ENCODE measurements around the gene MAN1A2. TPM values are rescaled to one million over a fixed set of nuclear protein-coding genes. Genes with fewer than 3 reads are reported as not detected.
"Not testable (repeated sequence)": the region's sequence is repeated elsewhere in the genome, so short reads cannot be mapped to it uniquely, and the experiment has no call there.

MAN1A2 gene
- total and polyA plus RNA-seq, 4 donors, result 6.4 to 56.3 (median 25.3) TPM

DNA sequence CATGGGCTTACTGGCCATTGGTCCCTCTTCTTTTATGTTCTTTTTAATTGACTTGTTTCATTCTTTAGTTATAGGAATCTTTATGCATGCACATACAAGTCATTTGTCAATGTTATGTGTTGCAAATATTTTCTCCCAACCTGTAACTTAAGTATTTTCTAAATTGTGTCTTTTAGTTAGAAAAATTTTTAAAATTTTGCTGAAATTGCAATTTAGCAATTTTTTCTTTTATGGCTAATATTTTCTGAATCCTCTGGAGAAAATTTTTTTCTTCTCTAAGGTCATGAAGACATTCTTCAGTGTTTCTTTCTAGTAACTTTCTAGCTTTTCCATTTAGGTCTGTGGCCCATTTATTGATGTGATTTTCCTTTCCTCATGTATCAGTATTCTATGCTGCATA lies 189.7 kb downstream of the MAN1A2 start:
- no peaks in the 10 kb centered on the region for H3K4me1 ChIP-seq (ENCODE audit: control insufficient read depth in 5 of 5, insufficient read depth in 5 of 5, low read length in 5 of 5)
- H3K36me3 ChIP-seq (ENCODE audit: control insufficient read depth in 4 of 4, insufficient read depth in 4 of 4, low read length in 4 of 4), result no peaks in the 10 kb centered on the region
- ATAC-seq (ENCODE audit: insufficient read depth, low FRiP score), result no peak
- no peak for DNase-seq
- peaks cover 0 to 5% (median under 1%) of the 10 kb centered on the region in 4 donors for H3K9me3 ChIP-seq (ENCODE audit: control insufficient read depth in 4 of 4, insufficient read depth in 3 of 4, low read length in 3 of 4)
- H3K9ac ChIP-seq (ENCODE audit: insufficient read depth in 1 of 2, low read length in 2 of 2), result no peak overlapping the region
- no peak overlapping the region for H3K4me3 ChIP-seq
- no peak overlapping the region for H3K27ac ChIP-seq (ENCODE audit: low read depth in 1 of 2, low read length in 1 of 2)
- H3K27me3 ChIP-seq (ENCODE audit: control insufficient read depth in 3 of 3, insufficient read depth in 3 of 3, low read length in 2 of 3), result no peaks in the 10 kb centered on the region
- TF ChIP-seq, protein P1, sequence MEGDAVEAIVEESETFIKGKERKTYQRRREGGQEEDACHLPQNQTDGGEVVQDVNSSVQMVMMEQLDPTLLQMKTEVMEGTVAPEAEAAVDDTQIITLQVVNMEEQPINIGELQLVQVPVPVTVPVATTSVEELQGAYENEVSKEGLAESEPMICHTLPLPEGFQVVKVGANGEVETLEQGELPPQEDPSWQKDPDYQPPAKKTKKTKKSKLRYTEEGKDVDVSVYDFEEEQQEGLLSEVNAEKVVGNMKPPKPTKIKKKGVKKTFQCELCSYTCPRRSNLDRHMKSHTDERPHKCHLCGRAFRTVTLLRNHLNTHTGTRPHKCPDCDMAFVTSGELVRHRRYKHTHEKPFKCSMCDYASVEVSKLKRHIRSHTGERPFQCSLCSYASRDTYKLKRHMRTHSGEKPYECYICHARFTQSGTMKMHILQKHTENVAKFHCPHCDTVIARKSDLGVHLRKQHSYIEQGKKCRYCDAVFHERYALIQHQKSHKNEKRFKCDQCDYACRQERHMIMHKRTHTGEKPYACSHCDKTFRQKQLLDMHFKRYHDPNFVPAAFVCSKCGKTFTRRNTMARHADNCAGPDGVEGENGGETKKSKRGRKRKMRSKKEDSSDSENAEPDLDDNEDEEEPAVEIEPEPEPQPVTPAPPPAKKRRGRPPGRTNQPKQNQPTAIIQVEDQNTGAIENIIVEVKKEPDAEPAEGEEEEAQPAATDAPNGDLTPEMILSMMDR (IDR thresholded peaks at IDR 0.05; ENCODE audit: control extremely low read depth, extremely low read depth), result no peak

DNA sequence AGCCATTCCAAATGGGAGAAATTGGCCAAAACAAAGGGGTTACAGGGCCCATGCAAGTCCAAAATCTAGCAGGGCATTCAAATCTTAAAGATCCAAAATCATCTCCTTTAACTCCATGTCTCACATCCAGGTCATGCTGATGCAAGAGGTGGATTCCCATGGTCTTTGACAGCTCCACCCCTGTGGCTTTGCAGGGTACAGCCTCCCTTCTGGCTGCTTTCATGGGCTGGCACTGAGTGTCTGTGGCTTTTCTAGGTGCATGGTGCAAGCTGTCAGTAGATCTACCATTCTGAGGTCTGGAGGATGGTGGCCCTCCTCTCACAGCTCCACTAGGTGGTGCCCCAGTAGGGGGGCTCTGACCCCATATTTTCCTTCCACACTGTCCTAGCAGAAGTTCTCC lies 191.2 kb downstream of the MAN1A2 start:
- not testable (repeated sequence) for H3K9me3 ChIP-seq (ENCODE audit: control insufficient read depth in 4 of 4, insufficient read depth in 3 of 4, low read length in 3 of 4); H3K36me3 ChIP-seq (ENCODE audit: control insufficient read depth in 4 of 4, insufficient read depth in 4 of 4, low read length in 4 of 4); DNase-seq; H3K4me3 ChIP-seq; H3K9ac ChIP-seq (ENCODE audit: insufficient read depth in 1 of 2, low read length in 2 of 2); ATAC-seq (ENCODE audit: insufficient read depth, low FRiP score); H3K27me3 ChIP-seq (ENCODE audit: control insufficient read depth in 3 of 3, insufficient read depth in 3 of 3, low read length in 2 of 3); H3K27ac ChIP-seq (ENCODE audit: low read depth in 1 of 2, low read length in 1 of 2); H3K4me1 ChIP-seq (ENCODE audit: control insufficient read depth in 5 of 5, insufficient read depth in 5 of 5, low read length in 5 of 5)

DNA sequence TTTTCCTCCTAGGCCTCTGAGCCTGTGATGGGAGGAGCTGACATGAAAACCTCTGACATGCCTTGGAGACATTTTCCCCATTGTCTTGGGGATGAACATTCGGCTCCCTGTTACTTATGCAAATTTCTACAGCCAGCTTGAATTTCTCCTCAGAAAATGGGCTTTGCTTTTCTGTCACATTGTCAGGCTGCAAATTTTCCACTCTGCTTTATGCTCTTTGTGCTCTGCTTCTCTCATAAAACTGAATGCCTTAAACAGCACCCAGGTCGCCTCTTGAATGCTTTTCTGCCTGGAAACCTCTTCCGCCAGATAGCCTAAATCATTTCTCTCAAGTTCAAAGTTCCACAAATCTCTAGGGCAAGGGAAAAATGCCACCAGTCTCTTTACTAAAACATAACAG lies 191.9 kb downstream of the MAN1A2 start:
- Histone ChIP-seq H3K27me3 (ENCODE audit: control insufficient read depth in 3 of 3, insufficient read depth in 3 of 3, low read length in 2 of 3) (no peaks in the 10 kb centered on the region), H3K9ac (ENCODE audit: insufficient read depth in 1 of 2, low read length in 2 of 2) (no peak overlapping the region), H3K36me3 (ENCODE audit: control insufficient read depth in 4 of 4, insufficient read depth in 4 of 4, low read length in 4 of 4) (no peaks in the 10 kb centered on the region), H3K4me3 (no peak overlapping the region), H3K27ac (ENCODE audit: low read depth in 1 of 2, low read length in 1 of 2) (no peak overlapping the region), H3K4me1 (ENCODE audit: control insufficient read depth in 5 of 5, insufficient read depth in 5 of 5, low read length in 5 of 5) (peaks cover 0 to 4% (median 0%) of the 10 kb centered on the region in 5 donors), H3K9me3 (ENCODE audit: control insufficient read depth in 4 of 4, insufficient read depth in 3 of 4, low read length in 3 of 4) (peaks cover 0 to 5% (median under 1%) of the 10 kb centered on the region in 4 donors)
- no peak for ATAC-seq (ENCODE audit: insufficient read depth, low FRiP score)
- DNase-seq, result no peak
- 92 to 93% methylated on average over 3 of the region's 3 CpGs for WGBS, 2 donors
- TF ChIP-seq, protein P1 (IDR thresholded peaks at IDR 0.05; ENCODE audit: control extremely low read depth, extremely low read depth), result no peak

DNA sequence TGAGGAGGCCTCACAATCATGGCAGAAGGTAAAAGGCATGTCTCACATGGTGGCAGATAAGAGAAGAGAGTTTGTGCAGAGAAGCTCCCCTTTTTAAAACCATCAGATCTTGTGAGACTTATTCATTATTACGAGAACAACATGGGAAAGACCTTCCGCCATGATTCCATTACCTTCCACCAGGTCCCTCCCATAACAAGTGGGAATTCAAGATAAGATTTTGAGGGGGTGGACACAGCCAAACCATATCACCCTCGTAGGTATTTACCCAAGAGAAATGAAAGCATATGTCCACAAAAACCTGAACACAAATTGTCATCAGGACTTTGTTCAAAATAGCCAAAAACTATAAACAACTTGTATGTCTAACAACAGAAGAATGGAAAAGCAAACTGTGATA lies 192.7 kb downstream of the MAN1A2 start:
- WGBS, 2 donors, result 81 to 93% methylated on average over 3 of the region's 3 CpGs
- ATAC-seq (ENCODE audit: insufficient read depth, low FRiP score) (no peak), DNase-seq (no peak)
- H3K27ac ChIP-seq (ENCODE audit: low read depth in 1 of 2, low read length in 1 of 2), result no peak overlapping the region
- peaks cover 0 to 4% (median 0%) of the 10 kb centered on the region in 5 donors for H3K4me1 ChIP-seq (ENCODE audit: control insufficient read depth in 5 of 5, insufficient read depth in 5 of 5, low read length in 5 of 5)
- TF ChIP-seq, protein P1 (IDR thresholded peaks at IDR 0.05; ENCODE audit: control extremely low read depth, extremely low read depth), result no peak
- H3K9ac ChIP-seq (ENCODE audit: insufficient read depth in 1 of 2, low read length in 2 of 2), result no peak overlapping the region
- H3K4me3 ChIP-seq, result no peak overlapping the region
- H3K36me3 ChIP-seq (ENCODE audit: control insufficient read depth in 4 of 4, insufficient read depth in 4 of 4, low read length in 4 of 4), result no peaks in the 10 kb centered on the region
- no peaks in the 10 kb centered on the region for H3K27me3 ChIP-seq (ENCODE audit: control insufficient read depth in 3 of 3, insufficient read depth in 3 of 3, low read length in 2 of 3)
- H3K9me3 ChIP-seq (ENCODE audit: control insufficient read depth in 4 of 4, insufficient read depth in 3 of 4, low read length in 3 of 4), result peaks cover 0 to 5% (median under 1%) of the 10 kb centered on the region in 4 donors

Measured in lung (tissue), 12 donors.